GM21619 (cell line): Measurements from ENCODE around the gene FOXP1.

Experiments used
- ATAC-seq: cut with Tn5 transposase; IDR thresholded peaks from one replicate; pipeline ENCODE4 v1.9.1; 2021; ENCODE audit not compliant: unreplicated experiment

Gene FOXP1

DNA sequence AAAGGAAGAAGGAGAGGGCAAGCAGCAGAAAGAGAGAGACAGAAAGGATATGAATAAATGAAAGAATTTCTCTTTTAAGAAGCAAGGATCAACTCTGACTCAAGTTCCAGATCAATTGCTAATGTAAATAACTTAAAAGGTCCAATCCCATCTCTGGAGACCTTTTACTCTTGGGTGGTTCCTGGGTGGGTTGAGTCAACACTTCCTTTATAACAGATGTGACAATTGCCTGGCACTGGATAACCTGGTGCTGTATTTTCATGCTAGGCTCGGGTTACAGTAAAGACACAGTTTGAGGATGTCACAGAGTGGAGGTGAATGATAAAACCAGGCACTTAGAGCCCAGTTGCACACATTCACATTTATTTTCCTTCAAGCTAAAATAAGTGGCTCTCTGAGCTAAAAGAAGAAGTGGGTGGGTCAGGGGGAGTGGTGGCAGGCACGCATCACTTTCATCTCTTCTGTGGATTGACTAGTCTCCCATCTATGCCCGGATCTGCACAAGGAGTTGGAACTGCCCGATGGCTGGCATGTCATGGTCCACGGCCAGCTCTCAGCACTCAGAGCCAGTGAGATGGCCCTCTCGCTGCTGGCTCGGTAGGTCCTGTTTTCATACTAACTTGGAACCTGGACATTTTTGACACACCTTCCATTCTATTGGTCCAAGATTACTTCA is 465.8 kb downstream of the FOXP1 start:
- no peak for ATAC-seq

DNA sequence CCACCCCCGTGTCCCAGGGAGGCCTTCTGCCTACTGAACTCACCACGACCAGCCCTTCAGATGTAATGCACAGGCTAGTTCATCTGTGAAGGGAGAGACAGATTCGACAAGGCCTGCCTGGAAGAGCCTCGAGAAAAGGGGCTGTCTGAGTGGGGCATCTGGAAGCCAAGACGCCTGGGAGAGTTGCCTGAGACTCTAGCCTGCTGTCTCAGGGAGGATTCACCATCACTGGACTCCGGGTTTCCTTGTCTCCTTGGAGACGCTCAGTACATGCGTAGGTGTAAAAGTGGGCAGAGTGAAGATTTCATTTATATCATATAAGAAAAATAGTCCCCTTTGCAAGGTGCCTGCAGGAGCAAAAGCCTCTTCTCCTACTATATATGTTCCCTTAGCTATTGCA is 468.9 kb downstream of the FOXP1 start:
- ATAC-seq = no peak

DNA sequence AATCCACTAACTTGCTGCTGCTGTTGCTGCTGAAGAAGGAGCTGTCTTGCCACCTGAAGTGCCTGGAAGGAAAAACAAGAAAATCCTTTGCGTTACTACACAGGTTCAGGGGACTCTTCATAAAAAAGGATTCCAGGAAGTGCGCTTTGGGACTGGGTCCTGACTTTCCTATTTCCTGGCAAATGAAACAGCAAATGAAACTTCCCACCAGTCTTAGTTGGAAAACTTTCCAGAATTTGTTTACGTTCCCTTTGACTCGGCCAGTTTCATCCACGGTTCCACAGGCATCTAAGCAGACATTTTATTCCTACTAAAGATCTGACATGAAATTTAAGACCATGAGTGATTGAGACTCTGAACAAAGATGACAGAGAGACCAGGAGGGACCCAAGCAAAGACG is 471.0 kb downstream of the FOXP1 start:
- no peak for ATAC-seq

DNA sequence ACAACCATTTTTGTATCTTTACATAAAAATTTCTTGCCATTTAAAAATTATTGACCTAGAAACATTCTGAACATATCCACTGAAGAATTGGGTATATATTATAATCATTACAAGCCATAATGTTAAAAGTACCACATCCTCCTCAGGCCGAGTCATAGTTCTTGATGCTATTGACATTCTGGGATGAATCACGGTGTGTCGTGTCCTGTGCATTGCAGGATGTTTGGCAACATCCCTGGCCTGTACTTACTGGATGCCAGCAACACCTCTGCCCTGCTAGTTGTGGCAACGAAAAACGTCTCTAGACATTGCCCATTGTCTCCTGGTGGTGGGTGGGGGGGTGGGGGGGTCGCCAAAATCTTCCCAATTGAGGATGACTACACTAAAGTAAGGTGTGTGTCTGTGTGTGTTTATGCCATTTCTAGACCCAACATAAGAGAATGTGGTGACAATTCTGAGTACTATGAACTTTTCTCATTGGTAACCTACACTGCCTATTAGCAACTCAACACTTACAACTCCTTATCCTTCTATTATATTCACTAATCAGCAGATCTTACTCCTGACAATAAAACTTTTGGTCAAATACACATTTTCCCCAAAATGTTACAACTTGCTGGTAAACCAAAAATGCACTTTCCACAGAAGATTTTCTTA is 471.6 kb downstream of the FOXP1 start:
- no peak for ATAC-seq

DNA sequence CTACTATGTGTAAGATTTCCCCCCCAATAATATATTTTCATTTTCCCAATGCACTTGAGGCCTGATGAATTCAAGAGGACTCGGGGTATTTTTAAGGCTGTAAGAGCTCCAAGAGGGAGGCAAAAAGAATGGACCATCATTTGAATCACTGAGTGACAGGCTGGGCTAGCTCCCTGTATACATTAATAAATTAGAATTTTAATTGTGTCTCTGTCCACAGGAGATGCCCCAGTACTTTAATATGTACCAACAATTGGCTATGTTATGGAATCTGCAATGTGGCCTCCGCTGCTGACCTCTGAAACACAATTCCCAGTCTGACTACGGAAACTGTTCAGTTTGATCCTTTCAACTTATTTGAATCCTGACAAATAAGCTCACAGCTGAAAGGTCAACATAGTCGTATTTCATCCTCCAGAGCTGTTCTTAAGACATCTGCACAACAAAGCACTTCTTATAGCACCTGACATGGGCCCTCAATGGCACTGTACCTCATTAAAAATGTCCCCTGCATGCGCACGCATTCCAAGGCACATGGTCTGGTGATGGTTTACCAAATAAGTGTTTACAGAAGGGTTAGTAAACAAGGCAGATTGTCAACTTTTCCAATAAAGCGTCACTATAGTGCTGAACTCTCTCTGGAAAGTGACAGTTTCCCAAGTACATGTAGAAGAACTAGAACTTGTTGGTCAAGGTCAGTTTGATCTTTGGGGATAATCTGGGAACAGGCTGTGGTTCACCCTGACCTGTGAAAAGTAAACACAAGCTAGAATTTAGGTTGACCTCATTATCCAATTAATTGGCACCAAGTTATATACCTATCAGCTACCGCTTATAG is 472.9 kb downstream of the FOXP1 start:
- no peak for ATAC-seq

DNA sequence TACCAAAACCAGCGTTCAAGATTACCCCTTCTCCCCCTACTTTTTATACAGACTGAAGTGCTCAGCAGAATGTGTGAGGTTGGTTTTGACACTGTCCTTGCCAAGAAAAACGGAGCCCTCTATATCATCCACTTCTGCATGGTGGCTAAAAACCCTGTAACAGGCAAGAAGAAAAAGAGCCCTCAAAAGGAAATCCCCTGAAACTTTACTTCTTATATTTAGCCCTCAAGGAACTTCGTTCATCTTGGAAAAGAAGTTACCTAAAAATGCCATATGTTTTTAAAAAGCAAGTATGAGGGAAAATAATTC is 473.6 kb downstream of the FOXP1 start:
- no peak for ATAC-seq

DNA sequence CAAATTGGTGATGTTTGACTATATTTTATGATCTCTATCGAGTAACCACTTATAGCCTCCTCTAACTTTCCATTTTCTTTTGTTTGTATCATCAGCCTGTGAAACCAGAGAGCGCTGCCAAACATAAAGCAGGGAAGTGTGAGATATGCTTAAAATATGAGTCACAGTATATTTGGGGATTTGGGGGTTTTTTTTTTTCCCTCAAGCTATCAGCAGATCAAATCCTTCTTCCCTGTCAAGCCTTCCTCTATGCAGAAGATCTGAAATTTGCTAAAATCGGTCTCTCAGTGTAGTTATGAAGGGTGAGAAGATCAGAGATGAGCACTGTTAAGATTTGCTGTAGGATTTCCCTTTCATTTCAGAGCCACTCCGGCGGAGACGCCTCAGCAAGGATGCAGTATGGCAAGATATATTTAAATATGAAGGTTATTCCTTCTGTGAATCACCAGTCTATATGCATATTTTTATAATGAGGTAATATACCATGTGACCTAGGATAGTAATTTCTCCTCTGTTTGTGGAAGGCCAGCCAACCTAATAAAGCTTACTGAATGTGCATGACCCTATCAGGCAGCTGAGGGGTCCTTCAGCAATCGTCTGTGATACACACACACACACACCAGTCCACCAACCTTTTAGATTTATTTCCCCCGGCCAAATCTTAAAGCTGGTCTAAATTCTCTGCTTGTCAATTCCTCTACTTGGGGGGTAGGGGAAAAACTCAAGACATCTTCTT is 474.1 kb downstream of the FOXP1 start:
- ATAC-seq = no peak

DNA sequence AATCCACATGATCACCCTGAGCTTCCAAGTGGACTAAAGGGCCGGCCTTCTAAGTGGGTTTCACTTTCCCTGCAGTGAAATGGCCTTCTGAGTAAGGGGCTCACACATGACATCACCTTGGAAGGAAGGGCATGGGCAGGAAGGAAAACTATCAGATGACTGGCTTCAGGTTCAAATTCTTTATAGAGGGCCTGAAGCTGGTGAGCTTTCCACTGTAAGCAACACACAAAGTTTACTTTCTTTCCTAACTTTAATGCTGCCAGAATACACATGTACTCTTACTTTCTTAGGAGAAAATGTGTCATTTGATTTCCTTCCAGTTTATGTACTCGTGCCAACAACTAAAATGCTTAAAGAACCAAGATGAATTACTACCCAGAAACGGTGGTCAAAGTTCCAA is 475.6 kb downstream of the FOXP1 start:
- ATAC-seq = no peak

DNA sequence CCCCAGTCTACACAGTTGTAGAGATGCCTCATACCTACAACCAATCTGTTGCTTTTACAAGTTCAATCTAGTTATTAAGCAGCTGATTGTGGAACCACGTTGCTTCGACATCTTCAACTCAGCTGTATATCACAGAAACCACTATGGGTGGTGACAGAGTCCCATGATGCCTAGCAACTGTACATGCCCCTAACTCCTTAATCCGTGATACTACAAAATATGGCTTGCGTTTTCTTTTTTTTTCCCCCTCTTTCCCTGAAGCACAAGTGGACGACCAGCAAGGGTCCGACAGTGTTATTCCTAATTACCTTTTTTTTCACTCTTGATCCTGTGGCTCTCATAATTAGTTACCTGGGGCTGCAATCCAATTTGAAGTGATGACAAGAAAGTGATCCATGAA is 478.6 kb downstream of the FOXP1 start:
- ATAC-seq = no peak

DNA sequence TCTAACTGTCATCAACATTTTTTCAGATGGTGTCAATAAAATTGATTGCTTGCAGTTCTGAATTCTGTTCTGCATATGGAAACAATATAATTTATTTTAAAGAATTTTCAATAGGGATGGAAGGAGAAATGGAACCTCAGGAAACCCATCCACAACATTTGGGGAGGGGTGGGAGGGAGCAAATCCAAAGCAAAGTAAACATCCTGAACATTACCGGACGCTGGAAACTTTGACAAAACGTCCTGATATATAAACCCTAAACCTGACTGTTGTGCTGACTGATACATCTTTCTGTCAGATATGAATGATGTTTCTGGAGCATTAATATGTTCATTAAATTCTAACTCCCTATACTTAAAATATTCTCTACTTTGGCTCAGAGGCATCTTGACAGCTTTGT is 479.0 kb downstream of the FOXP1 start:
- no peak for ATAC-seq

DNA sequence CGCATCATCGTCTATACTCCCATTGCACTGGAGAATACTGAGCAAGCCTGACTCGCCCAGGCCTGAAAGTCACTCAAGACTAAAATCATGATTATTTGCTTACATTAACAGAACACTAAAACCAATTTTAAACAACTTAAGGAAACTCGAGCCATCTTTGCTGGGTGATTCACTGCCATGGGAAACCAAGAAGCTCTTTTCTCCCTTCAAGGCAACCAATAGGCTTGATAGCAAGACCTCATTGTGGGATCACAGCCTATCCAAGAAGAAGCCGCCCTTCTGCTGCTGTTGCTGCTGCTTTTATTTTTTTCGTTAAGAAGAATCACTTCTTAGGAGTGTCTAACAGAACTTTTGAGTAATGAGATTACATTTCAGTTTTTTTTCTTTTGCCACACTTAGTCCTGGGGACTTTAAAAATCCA is 479.4 kb downstream of the FOXP1 start:
- ATAC-seq = no peak

DNA sequence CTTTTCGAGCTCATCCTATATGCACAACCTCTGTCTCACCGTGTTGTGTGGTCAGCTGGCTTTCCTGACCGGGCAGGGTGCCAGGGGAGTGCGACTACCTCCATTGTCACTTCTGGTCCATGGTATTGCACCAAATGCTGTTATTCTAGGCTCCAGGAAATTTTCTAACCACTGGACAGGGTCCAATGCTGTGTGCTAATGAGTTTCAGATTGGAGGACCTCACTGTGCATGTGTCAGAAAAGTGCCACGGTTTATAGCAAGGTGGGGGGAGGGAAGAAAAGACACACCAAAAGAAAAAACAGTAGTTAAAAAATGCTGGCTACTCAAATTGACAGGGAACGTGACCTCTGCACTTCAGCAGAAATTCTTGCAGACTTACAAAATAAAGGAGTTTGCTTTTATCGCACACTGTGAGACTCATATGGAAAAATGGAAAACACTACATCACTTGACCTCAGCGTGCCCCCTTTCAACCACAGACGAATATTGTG is 480.1 kb downstream of the FOXP1 start:
- no peak for ATAC-seq

DNA sequence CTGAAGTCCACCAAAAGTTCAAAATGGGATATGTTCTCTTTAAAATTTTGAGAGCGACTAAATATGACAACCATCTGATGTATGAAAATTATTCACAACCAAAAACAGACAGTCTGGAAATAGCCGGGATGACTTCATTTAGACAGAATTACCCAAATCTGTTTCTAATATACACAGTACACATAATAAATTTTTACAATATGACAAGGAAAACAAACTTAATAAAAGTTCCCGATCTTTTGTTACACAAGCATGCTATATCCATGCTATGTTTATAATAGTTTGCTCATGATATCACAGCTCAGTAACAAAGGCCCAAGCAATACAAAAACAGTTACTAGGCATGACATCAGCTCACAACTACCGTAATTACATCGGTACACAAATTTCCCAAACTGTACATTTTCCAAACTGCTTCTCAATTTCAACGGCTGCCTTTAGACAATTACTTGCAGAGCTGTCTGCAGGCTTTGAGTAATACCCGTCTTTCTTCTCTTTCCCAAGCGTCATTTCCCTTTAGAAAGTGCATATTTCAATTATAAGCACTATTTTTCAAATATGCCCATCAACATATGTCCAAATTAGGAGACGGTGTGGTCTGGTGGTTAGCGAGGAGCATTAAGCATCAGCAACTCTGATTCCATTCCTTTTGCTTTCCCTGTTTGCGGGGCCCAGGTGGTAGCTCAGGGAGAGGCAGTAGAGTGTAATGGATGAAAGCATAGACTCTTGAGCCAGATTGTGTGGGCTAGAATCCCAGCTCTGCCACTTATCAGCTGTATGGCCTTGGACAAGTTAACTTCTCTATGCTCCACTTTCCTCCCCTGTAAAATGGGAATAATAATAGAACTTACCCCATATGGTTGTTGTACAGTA is 481.2 kb downstream of the FOXP1 start:
- no peak for ATAC-seq

DNA sequence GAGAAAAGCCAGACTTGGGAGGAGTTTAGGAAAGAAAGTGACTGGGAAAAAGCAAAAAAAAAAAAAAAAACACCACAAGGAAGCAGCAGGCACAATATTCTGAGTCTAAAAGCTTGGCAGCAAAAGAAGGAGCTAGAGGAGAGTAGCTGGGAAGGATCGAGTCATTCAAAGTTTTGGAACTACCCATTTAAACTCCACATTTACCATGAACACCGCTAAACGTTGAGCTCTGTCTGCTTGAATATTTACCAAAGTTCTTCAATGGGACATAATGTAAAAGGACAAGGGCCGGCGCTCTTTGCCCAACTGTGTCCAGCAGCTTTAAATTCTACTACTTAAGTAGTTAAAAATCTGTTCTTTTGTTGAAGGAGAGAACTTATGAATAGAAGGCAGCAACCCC is 481.9 kb downstream of the FOXP1 start:
- ATAC-seq = no peak

DNA sequence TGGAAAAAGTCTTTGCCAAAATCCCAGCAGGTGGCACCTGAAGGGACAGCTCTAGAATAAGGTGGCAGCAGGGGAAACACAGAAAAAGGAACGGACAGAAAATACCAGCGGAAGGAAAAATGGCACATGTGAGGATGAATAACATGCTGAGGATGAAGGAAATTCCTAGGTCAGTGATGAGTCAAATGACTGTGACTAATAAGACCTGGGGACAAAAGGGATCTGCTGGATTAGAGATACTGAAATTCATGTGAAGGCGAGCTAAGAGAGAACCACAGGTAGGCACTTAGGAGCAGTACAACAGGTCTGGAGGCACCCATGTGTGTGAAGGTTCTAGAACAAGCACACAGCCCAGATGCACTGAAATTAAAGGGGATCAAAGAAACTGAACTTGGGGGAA is 482.5 kb downstream of the FOXP1 start:
- no peak for ATAC-seq

DNA sequence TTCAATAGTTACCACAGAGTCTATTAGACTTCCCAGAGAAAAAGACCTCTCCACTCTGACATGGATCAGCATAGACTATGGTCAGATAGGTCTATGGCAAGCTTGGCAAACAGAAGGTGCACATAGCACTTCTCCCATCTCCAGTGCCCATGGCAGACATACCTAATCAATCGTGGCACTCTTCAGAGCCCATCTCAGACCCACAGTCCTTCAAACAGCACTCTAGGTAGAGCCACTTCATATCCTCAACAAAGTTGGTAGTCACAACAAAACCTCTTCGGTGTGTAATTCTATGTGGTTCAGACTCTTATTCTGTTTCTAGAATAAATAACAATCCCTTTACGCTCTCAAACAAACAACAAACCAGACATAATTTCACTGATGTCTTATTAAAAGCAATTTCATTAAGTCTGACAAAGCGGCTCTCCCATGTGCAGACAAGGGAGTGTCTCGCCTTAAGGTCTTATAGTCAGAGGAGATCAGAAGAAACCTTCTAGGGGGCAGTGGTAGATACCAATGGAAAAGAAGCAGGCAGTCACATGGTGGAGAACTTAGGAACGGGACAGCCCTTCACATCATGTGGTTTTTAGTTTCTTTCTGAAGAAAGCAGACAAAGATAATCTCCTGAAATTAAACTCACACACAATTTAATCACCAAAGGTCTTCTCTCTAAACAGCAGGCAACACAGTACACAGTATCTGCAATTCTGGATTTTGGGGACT is 483.4 kb downstream of the FOXP1 start:
- no peak for ATAC-seq

DNA sequence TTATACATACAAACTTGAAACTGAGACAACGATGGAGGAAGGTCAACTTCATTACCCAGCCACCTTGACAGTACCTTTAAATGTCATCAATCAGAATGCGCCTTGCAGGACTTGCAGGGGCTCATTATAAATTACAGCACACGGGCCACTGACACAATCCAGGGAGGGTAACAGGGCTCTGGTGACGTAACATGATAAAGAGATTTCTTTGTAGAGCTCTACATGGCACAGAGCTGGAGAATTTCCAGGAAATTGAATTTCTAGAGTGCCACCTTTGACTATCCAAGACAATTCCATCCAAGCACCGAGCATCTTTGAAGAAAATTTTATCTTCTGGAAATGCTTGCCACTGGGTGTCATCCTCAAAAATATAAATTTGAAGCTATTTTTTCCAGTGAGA is 486.0 kb downstream of the FOXP1 start:
- ATAC-seq = no peak

DNA sequence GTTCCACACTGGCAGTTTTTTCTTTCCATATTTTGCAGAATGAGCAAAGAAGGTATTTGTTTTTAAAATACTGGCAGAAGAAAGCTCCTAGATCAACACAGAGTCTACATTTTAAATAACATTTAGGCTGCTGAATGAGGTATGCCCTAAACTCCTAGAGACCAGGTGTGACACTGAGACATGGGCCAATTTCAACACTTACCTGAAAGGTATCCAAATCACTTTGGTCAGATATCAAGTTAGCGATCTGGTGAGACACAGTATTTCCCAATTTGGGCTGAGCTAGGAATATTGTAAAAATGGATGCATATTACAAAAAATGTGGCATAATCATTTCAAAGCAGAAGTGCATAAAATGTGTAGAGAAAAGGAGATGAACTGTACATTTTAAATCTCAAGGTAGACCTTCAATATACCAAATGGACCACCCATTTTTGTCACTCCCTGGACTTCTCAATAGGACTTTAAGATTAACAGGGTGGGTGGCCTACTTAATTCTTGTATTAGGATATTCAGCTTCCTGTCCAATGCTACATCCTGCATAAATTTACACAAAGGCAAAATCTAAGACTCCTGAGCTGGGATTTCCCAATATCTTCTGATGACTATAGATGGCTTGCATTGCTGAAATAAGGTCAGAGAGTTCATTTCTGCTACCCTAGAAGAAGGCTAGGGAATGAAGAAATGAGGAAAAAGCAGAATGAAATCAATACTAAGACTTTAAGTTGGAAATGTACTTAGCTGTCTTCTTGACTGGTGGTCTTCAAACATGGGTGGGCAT is 487.8 kb downstream of the FOXP1 start:
- no peak for ATAC-seq

DNA sequence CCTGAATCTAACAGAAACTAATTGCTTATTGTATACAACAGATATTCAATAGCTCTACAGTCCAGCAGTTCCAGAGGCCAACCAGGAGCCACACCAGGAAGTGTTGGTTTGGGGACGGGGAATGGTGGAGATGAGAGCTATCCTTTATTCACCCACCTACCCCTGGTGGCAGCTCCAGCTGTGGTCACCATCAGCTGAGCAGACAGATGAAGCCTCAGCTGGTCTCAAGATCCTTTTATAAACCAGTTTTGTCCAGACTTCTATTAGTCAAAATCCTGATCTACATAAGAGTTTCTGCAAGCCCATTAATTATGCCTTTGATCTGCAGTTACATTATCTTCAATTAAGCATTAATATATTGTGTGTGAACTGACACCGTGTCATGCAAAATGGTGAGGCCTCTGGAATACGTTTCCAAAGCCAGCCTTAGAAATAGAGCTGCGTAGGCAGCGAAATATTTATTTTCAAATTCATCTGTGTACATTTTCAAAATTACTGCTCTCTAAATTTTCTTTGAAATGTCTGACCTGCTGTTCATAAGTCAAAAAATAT is 488.8 kb downstream of the FOXP1 start:
- no peak for ATAC-seq
